ENCODE measurements around the gene APBA2.

DNA sequence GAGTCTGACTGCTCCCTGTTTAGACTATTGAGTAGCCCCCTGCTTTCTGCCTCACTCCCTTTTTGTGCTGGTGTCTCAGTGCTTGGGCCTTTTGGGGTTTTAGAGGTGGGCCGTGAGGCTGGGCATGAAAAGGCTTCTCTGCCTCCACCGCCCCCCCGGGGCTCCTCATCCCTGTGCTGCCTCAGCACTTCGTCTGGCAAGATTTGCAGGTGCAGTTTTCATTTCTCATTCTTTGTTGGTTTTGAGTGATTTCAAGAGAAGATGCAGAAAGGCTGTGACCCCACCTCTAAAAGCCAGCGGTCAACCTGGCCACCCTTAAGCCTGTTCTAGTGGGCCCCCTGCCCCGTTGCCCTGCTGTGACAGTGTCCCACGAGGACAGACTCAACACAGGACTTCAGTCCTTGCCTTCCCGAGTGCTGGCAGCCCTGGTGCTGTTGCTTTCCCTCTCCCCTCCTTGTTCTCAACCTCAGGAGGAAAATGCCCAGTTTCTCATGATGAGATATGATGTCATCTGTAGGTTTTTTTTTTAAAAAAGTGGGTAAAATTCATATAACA, 38.0 kb downstream of the APBA2 start:
- TF ChIP-seq, protein P1, sequence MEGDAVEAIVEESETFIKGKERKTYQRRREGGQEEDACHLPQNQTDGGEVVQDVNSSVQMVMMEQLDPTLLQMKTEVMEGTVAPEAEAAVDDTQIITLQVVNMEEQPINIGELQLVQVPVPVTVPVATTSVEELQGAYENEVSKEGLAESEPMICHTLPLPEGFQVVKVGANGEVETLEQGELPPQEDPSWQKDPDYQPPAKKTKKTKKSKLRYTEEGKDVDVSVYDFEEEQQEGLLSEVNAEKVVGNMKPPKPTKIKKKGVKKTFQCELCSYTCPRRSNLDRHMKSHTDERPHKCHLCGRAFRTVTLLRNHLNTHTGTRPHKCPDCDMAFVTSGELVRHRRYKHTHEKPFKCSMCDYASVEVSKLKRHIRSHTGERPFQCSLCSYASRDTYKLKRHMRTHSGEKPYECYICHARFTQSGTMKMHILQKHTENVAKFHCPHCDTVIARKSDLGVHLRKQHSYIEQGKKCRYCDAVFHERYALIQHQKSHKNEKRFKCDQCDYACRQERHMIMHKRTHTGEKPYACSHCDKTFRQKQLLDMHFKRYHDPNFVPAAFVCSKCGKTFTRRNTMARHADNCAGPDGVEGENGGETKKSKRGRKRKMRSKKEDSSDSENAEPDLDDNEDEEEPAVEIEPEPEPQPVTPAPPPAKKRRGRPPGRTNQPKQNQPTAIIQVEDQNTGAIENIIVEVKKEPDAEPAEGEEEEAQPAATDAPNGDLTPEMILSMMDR (CRISPR knock-in tag; IDR thresholded peaks at IDR 0.05), result no peak
- no peak for TF ChIP-seq FOXA3 (CRISPR knock-in tag; IDR thresholded peaks at IDR 0.05)
- no peak for TF ChIP-seq ZNF652 (CRISPR knock-in tag; IDR thresholded peaks at IDR 0.05; ENCODE audit: borderline replicate concordance, low read depth)
- no peak for TF ChIP-seq MED8 (CRISPR knock-in tag; IDR thresholded peaks at IDR 0.05; ENCODE audit: insufficient replicate concordance)
- TF ChIP-seq ZNF556 (CRISPR knock-in tag; IDR thresholded peaks at IDR 0.05; ENCODE audit: borderline replicate concordance), result no peak
- TF ChIP-seq MTA3 (CRISPR knock-in tag; IDR thresholded peaks at IDR 0.05), result no peak
- TF ChIP-seq BRCA1 (CRISPR knock-in tag; IDR thresholded peaks at IDR 0.05), result no peak
- TF ChIP-seq ZHX1 (CRISPR knock-in tag; IDR thresholded peaks at IDR 0.05; ENCODE audit: low read depth), result no peak
- TF ChIP-seq ZNF543 (CRISPR knock-in tag; IDR thresholded peaks at IDR 0.05), result no peak
- TF ChIP-seq SP2 (CRISPR knock-in tag; IDR thresholded peaks at IDR 0.05), result no peak
- no peak for TF ChIP-seq POLR2AphosphoS5 (IDR thresholded peaks at IDR 0.05; ENCODE audit: low read depth, low read length)
- no peak for TF ChIP-seq NR3C1 (CRISPR knock-in tag; IDR thresholded peaks at IDR 0.05)
- TF ChIP-seq EP300 (IDR thresholded peaks at IDR 0.05; ENCODE audit: low read depth in 2 of 2, low read length in 2 of 2), result no peak
- no peak for TF ChIP-seq EP300 (CRISPR knock-in tag; IDR thresholded peaks at IDR 0.05; ENCODE audit: borderline replicate concordance)
- TF ChIP-seq RAD21 (CRISPR knock-in tag; IDR thresholded peaks at IDR 0.05), result no peak

All from HepG2 (cell line).